Activated CD4-positive, alpha-beta T cell treated with anti-CD3 and anti-CD28 coated beads, Interleukin-2, Interleukin-4, amounts not matched to agents 100 ng/mL and 50 ng/mL, durations not matched to agents 16 hours and 8 hours (primary cell): ENCODE measurements around the gene POTEB3.
"Not testable (repeated sequence)": the region's sequence is repeated elsewhere in the genome, so short reads cannot be mapped to it uniquely, and the experiment has no call there.

Source experiments
- DNase-seq: peaks from one replicate; pipeline ENCODE4 v3.0.0-alpha.2; 2020; ENCODE audit warnings: low spot score

Gene POTEB3

DNA sequence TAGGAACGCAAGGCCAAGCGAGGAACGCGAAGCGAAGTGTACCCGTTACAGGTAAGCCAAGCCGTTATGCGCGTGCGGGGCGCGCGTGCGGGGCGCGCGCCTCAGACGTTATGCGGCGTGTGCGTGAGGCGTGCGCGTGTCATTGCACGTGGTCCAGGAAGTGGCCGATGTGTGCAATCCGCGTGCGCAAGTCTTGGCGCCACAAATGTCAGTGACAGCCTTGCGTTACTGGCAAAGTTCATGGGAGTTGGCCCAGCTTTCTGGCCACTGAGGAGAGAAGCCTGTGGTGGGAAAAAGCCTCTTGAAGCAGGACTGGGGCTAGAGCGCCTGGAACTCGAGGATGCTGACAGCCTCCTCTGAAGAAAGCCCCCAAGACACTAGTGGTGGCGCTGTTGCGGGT is at the start of gene POTEB3:
POTEB3 (minus strand) TSS at position 101 of the 400 bp plus-strand sequence. CDS start 488 bp downstream, outside the sequence.
- DNase-seq: not testable (repeated sequence)

DNA sequence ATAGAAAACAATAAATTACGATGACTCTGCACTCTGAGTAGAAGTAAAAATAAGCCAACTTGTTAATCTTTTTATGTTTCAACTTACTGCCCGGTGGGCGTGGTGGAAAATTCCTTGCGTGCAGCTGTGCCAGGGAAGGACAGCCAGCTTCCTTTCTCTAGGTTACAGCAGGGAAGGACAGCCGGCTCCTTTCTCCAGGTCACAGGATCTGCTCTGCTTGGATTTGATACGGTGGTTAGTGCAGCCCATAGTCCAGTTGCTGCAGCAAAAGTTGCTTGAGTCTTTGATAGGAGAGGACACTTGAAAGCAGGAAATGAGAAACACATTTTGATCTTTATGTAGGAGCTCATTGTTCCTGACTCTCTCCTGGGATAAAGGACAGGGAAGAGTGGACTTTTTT is 13.4 kb upstream of the POTEB3 start:
- not testable (repeated sequence) for DNase-seq

DNA sequence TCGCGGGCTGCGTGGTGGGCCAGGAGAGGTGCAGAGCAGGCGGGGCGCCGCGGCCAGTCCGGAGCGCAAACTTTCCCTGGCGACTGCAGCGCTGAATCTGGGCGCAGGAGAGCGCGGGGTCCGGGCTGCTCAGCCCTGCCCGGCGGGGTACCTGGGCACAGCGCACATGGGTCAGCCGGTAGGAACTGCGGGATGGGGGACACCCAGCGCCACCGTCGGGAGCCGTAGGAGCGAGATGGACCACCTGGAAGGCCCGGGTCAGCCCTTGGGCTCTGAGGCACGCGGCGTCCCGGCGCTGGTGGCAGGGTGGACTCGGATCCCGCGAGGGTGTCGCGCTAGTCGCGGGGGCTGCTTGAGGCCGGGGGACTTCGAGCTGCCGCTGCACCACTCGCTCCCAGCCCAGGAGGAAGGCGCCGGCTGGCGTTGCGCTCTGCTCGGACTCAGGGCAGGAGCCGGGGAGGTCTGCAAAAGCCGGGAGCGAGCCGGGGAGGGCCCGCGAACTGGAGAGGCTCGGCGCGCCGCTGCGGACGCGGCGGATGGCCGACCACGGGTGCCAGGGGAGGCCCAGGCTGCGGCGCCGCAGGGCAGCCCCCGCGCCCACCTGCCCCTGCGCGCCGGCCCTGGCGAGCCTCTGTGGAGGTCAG is 11.7 kb upstream of the POTEB3 start:
- DNase-seq: not testable (repeated sequence)

DNA sequence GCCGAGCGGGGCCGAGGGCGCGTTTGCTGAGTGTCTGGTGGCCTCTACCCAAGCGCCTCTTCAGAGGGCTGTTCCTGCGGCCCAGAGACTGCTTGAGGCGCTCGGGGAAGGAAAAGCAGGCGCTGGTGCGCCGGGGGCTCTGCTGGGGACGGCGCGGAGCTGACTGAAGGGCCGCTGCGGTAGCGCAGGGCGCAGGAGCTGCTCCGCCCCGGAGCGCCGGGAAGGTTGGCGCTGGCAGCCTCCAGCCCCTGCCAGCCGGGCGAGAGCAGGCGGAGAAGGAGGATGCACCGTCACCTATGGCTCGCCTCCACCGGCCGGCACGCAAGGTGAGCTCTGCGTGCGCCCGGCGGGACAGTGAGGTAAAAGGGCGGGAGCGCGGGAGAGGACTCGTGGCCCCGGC is 11.2 kb upstream of the POTEB3 start:
- DNase-seq: not testable (repeated sequence)

DNA sequence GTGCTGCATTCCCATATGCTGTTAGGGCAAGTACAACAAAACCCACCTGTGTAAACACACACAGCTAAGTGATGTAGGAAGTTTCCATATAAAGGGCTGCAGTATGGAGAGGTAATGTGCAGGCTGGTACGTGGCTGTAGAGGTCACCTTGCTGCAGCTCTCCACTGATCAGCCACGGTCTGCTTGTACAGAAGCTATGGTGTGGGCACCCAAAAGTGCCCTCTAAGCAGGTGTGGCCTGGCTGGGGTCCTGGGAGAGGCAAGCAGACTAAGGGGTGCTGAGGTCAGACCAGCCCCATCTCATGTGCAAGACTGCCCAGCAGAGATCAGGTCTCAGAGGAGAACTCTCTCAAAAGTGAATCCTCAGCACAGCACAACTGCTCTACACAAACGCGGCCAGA is 32.9 kb downstream of the POTEB3 start:
- not testable (repeated sequence) for DNase-seq

DNA sequence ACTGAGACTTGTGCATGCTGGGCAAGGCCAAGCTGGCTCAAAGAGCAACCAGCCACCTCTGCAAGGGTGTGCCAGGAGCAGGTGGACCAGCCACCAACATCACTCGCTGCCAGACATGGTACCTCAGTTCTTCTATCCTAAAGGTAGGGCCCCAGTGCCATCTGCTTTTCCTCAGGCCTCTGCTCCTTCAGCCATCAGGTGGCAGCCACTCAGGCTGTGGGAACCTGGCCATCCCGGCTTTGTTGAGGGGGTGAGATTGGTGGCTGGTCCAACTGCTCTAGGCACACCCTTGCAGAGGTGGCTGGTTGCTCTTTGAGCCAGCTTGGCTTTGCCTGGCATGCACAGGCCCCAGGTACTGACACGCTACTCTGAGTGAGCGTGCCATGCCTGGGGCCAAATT is 38.8 kb downstream of the POTEB3 start:
- not testable (repeated sequence) for DNase-seq

DNA sequence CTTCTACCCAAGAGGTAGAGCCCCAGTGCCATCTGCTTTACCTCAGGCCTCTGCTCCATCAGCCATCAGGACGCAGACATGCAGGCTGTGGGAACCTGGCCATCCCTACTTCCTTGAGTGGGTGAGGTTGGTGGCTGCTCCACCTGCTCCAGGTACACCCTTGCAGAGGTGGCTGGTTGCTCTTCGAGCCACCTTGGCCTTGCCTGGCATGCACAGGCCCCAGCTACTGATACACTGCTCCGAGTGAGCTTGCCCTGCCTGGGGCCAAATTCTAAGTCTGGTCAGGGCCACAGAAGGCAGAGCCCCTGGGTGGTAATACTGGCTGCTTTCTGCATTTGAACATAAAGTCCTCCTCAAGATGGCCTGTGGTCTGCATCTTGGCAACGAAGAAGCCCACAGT is 41.2 kb downstream of the POTEB3 start:
- DNase-seq: not testable (repeated sequence)

DNA sequence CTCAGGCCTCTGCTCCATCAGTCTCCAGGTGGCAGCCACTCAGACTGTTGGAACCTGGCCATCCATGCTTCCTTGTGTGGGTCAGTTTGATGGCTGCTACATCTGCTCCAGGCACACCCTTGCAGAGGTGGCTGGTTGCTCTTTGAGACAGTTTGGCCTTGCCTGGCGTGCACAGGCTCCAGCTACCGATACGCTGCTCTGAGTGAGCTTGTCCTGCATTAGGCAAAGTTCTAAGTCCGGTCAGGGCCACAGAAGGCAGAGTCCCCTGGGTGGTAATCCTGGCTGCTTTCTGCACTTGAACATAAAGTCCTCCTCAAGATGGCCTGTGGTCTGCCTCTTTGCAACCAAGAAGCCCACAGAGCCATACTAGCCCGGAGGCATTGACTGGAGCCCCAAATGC is 41.8 kb downstream of the POTEB3 start:
- DNase-seq: not testable (repeated sequence)

DNA sequence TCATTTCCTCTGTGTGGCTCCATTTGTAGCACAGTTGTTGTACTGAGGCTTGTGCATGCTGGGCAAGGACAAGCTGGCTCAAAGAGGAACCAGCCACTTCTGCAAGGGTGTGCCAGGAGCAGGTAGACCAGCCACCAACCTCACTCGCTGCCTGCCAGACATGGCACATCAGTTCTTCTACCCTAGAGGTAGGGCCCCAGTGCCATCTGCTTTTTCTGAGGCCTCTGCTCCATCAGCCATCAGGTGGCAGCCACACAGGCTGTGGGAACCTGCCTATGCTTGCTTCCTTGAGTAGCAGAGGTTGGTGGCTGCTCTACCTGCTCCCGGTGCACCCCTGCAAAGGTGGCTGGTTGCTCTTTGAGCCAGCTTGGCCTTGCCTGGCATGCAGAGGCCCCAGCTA is 42.6 kb downstream of the POTEB3 start:
- DNase-seq: not testable (repeated sequence)

DNA sequence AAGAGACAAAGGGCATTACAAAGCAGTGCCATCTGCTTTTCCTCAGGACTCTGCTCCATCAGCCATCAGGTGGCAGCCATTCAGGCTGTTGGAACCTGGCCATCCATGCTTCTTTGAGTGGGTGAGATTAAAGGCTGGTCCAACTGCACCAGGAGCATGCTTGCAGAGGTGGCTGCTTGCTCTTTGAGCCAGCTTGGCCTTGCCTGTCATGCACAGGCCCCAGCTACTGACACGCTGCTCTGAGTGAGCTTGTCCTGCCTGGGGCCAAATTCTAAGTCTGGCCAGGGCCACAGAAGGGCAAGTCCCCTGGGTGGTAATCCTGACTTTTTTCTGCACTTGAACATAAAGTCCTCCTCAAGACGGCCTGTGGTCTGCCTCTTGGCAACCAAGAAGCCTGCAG is 43.1 kb downstream of the POTEB3 start:
- DNase-seq: not testable (repeated sequence)

DNA sequence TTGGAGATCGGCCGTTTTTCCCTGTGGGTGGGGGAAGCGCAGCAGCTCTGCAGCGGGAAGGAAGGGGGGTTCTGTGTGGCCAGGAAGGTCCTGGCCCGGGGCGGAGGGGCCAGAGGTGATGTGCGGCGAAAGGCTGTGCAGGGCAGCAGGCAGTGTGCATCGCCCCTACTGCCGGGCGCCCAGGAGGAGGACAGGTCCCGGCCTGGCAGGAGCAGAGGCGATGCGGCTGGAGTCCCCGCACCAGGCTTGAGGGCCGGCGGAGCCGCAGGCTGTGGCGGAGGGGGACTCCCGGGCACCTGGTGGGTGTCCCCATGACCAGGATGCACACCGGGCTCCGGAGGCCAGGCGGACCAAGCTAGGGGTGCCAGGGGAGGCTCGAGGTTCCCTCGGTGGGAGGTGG is 54.3 kb downstream of the POTEB3 start:
- DNase-seq: not testable (repeated sequence)

DNA sequence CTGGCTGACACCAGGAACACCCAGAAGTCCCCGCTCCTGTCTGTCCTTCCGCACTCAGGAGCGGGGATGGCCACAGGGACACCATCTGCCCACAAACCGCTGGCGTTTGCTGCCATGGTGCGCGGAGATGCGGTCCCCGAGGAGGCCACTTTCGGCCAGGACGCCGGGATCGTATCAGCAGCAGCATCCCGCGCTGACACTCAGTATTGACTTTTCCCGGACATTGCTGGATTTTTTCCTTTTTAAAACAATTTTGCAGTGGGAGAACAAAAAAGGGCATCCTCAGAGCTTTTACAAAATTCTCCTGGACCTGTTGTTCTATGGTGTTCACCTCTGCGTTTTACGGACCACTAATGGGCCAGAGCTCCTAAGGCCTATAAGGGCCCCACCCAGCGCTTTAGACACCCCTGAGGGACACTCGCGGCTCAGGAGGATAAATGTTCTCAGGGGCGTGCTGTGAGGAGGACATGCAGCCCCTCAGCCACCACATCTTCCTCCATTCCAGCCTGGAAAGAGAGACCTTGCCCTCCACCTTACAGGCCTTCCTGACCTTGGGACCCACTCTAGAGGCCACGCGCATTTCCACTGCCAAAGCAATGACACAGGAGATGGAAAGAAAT is 56.3 kb downstream of the POTEB3 start:
- not testable (repeated sequence) for DNase-seq

DNA sequence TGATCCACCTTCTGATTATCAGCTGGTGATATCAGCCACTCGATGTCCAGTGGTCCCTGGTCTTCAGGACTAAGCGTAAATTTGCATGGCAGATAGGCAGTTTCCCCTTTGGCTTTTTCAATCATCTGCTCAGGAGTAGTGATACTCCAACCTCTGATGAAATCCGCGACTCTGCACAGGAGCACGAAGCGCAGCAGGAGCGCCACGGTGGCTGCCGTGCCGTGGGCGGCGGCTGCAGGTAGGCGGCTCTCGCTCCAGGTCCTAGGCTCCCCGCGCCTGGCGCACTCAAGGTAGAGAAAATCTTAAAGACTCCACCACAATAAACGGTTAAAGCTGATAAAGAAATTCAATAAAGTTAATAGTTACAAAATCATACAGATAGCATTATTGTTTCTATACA is 66.6 kb downstream of the POTEB3 start:
- DNase-seq: not testable (repeated sequence)

DNA sequence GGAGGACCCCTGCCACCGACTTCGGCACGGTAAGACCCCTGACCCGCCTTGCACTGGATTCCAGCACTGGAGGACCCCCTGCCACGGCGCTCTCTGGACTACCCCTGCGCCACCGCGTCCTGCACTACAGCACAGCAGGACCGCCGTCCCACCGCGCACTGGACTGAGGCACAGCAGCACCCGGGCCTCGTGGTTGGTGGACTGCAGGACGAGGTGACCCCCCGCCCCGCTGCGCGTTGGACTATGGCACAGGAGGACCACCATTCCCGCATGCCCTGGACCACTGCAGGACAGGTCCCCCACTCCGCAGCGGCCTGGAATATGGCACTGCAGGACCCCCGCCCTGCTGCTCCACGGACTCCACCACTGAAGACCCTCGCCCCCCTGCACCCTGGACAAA is 71.1 kb downstream of the POTEB3 start:
- DNase-seq: not testable (repeated sequence)

DNA sequence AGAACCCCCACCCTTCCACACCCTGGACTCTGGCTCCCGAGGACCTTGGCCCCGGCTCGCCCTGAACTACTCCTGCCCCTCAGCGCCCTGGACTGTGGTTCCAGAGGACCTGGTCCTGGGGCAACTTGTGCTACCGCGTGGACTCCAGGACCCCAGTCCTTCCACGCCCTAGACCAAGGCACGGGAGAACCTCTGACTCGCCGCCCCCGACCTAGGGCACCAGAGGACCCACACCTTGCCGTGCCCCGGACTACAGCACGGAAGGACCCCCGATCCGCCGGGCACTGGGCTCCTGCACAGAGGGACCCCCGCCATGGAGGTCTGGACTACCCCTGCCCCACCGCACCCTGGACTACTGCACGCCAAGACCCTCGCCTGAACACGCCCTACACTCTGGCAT is 71.7 kb downstream of the POTEB3 start:
- DNase-seq: not testable (repeated sequence)
